HepG2 (cell line): Measurements from ENCODE around the gene CDC123.

Experiments used
- EP300 ChIP-seq, 3 experiments: sonication (generic) in 1 of 3; formaldehyde crosslinking in 1 of 3; IDR thresholded peaks; 2 replicates each; pipeline versions ENCODE4 v1.5.1 to v1.6.1; 2011 to 2020; ENCODE audit warnings: low read depth in 2 of 3, low read length in 2 of 3, borderline replicate concordance in 1 of 3, improper control_type of control experiment in 1 of 3, mild to moderate bottlenecking in 1 of 3, missing genetic modification reagents in 1 of 3, moderate library complexity in 1 of 3
- TAF15 ChIP-seq: fragments of 200-400 bp; formaldehyde crosslinking; IDR thresholded peaks from one replicate; pipeline ENCODE4 v1.6.1; 2018; ENCODE audit warnings: mild to moderate bottlenecking, low read depth, low read length; ENCODE audit not compliant: poor library complexity, severe bottlenecking
- ZFP36L1 ChIP-seq: sonication (generic); formaldehyde crosslinking; IDR thresholded peaks from 2 replicates; pipeline ENCODE4 v1.8.0; 2022; ENCODE audit warnings: mild to moderate bottlenecking, missing genetic modification reagents, moderate library complexity
- ZFP90 ChIP-seq: sonication (generic); formaldehyde crosslinking; IDR thresholded peaks from 2 replicates; pipeline ENCODE4 v1.8.0; 2022; ENCODE audit warnings: missing genetic modification reagents, mild to moderate bottlenecking, inconsistent platforms, borderline replicate concordance
- ZNF569 ChIP-seq: sonication (generic); formaldehyde crosslinking; IDR thresholded peaks from 2 replicates; pipeline ENCODE4 v1.5.0; 2020; ENCODE audit warnings: mild to moderate bottlenecking, missing genetic modification reagents, moderate library complexity, borderline replicate concordance

- TF ChIP-seq EP300 (IDR thresholded peaks at IDR 0.05; ENCODE audit: low read depth in 2 of 2, low read length in 2 of 2) (no peak), EP300 (CRISPR knock-in tag; IDR thresholded peaks at IDR 0.05; ENCODE audit: borderline replicate concordance) (no peak), ZFP90 (CRISPR knock-in tag) (no peak), TAF15 (no peak), ZFP36L1 (CRISPR knock-in tag) (no peak), ZNF569 (CRISPR knock-in tag) (no peak)
Measured at GRCh38 chr10:12187321-12187905, 8.6 kb upstream of the CDC123 start.
